ENCODE data around the gene KIAA0513. TPM values are rescaled to one million over a fixed set of nuclear protein-coding genes. Genes with fewer than 3 reads are reported as not detected.
A peak's percentile ranks its signal among the peaks of the same experiment; 100 is the strongest.

The KIAA0513 gene
- total RNA-seq, 1 donor from 2014 or later: 21.7 TPM

GRCh38 chr16:85127379-85127723 is 99.8 kb downstream of the KIAA0513 start:
- Histone ChIP-seq H3K27ac (no peak overlapping the region), H3K4me3 (no peak overlapping the region), H3K27me3 (no peaks in the 10 kb centered on the region), H3K36me3 (no peaks in the 10 kb centered on the region), H3K4me1 (peaks cover 29% of the 10 kb centered on the region), H3K9me3 (no peaks in the 10 kb centered on the region)
- TF ChIP-seq, protein P1, sequence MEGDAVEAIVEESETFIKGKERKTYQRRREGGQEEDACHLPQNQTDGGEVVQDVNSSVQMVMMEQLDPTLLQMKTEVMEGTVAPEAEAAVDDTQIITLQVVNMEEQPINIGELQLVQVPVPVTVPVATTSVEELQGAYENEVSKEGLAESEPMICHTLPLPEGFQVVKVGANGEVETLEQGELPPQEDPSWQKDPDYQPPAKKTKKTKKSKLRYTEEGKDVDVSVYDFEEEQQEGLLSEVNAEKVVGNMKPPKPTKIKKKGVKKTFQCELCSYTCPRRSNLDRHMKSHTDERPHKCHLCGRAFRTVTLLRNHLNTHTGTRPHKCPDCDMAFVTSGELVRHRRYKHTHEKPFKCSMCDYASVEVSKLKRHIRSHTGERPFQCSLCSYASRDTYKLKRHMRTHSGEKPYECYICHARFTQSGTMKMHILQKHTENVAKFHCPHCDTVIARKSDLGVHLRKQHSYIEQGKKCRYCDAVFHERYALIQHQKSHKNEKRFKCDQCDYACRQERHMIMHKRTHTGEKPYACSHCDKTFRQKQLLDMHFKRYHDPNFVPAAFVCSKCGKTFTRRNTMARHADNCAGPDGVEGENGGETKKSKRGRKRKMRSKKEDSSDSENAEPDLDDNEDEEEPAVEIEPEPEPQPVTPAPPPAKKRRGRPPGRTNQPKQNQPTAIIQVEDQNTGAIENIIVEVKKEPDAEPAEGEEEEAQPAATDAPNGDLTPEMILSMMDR (IDR thresholded peaks at IDR 0.05): no peak
- ATAC-seq: no peak
- no peak for DNase-seq
- intact Hi-C loops (cut with DNase I): no loop called here

- intact Hi-C loops (cut with DNase I): no loop called here
- Histone ChIP-seq H3K4me3 (no peak overlapping the region), H3K36me3 (no peaks in the 10 kb centered on the region), H3K27ac (no peak overlapping the region), H3K27me3 (no peaks in the 10 kb centered on the region), H3K4me1 (peaks cover 29% of the 10 kb centered on the region), H3K9me3 (no peaks in the 10 kb centered on the region)
- TF ChIP-seq, protein P1 (IDR thresholded peaks at IDR 0.05): no peak
- ATAC-seq: no peak
- no peak for DNase-seq
Measured at GRCh38 chr16:85128079-85128837, 100.7 kb downstream of the KIAA0513 start.

GRCh38 chr16:85129876-85130704 is 102.5 kb downstream of the KIAA0513 start:
- no peak for DNase-seq
- no peak overlapping the region for H3K4me3 ChIP-seq
- H3K27ac ChIP-seq: peak overlapping the region; percentile 71
- H3K36me3 ChIP-seq: no peaks in the 10 kb centered on the region
- no peaks in the 10 kb centered on the region for H3K9me3 ChIP-seq
- H3K4me1 ChIP-seq: peaks cover 39% of the 10 kb centered on the region
- intact Hi-C loops (cut with DNase I): no loop called here
- ATAC-seq: no peak
- TF ChIP-seq, protein P1 (IDR thresholded peaks at IDR 0.05): no peak
- H3K27me3 ChIP-seq: no peaks in the 10 kb centered on the region

DNA sequence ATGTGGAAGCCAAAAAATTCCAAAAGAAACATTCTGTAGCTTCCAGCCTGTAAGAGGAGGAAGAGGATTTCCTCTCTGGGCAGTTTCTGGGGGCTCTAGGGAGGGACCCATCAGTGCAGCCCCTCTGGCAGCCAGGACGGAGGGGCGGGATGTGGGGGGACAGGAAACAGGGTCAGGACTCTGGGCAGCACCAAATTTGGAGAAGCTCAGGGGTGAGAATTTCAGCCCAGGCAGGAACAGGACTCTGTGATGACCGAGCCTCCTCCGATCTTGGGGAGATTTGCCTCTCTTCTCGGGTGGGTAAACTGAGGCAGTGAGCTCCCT is 103.1 kb downstream of the KIAA0513 start:
- no peak for DNase-seq
- H3K27ac ChIP-seq: peak overlapping the region; percentile 71
- H3K36me3 ChIP-seq: no peaks in the 10 kb centered on the region
- no peak for ATAC-seq
- no peaks in the 10 kb centered on the region for H3K9me3 ChIP-seq
- TF ChIP-seq, protein P1 (IDR thresholded peaks at IDR 0.05): no peak
- peaks cover 44% of the 10 kb centered on the region for H3K4me1 ChIP-seq
- H3K4me3 ChIP-seq: no peak overlapping the region
- no peaks in the 10 kb centered on the region for H3K27me3 ChIP-seq
- intact Hi-C loops (cut with DNase I): no loop called here

DNA sequence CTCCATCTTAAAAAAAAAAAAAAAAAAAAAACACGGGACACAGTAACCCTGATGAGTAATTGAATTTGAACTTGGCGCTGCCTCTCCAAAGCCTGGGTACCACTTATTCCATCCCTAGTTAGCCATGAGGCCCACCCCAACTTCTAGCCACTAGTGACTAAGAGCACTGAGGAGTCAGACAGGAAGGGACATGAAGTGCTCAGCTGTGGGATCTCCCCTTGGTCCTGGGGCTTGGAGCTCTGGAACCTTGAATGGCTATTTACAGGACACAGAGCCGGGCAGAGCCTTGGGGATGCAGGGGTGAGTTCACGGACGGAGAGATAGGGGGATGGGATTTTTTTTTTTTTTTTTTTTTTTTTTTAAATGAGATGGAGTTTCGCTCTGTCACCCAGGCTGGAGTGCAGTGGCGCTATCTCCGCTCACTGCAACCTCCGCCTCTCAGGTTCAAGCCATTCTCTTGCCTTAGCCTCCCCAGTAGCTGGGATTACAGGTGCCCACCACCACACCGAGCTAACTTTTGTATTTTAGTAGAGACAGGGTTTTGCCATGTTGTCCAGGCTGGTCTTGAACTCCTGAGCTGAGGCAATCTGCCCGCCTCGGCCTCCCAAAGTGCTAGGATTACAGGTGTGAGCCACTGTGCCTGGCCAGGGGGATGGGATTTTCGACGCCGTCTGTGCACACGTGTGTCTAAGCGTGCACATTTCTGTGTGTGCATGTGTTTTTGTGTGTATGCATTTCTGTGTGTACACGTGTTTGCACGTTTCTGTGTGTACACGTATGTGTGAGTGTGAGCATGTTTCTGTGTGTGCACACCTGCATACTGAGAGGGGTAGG is 105.1 kb downstream of the KIAA0513 start:
- no peaks in the 10 kb centered on the region for H3K27me3 ChIP-seq
- no peaks in the 10 kb centered on the region for H3K9me3 ChIP-seq
- no peak overlapping the region for H3K4me3 ChIP-seq
- no peak overlapping the region for H3K27ac ChIP-seq
- intact Hi-C loops (cut with DNase I): no loop called here
- H3K36me3 ChIP-seq: no peaks in the 10 kb centered on the region
- no peak for ATAC-seq
- peaks cover 53% of the 10 kb centered on the region for H3K4me1 ChIP-seq
- TF ChIP-seq, protein P1 (IDR thresholded peaks at IDR 0.05): no peak
- DNase-seq: no peak

Measured in upper lobe of right lung (tissue), 1 donor.